Thyroid gland (tissue), 4 donors: ENCODE results near the gene IPP.

Source experiments
- POLR2A ChIP-seq, 2 donors: fragments of 450-650 bp; IDR thresholded peaks; one replicate each; pipeline ENCODE4 v1.6.1; 2017; ENCODE audit warnings: antibody characterized with exemption in 2 of 2, mild to moderate bottlenecking in 2 of 2, moderate library complexity in 1 of 2
- TF ChIP-seq, protein P1 (sequence below), 6 experiments: fragments of 200-600 bp in 3 of 6; fragments of 450-650 bp in 3 of 6; sonication (generic) in 3 of 6; IDR thresholded peaks; one replicate each; pipeline ENCODE4 v1.5.1; 2016 to 2019; ENCODE audit warnings: antibody characterized with exemption in 6 of 6, mild to moderate bottlenecking in 2 of 6, inconsistent platforms in 1 of 6, moderate library complexity in 1 of 6

- TF ChIP-seq, protein P1, sequence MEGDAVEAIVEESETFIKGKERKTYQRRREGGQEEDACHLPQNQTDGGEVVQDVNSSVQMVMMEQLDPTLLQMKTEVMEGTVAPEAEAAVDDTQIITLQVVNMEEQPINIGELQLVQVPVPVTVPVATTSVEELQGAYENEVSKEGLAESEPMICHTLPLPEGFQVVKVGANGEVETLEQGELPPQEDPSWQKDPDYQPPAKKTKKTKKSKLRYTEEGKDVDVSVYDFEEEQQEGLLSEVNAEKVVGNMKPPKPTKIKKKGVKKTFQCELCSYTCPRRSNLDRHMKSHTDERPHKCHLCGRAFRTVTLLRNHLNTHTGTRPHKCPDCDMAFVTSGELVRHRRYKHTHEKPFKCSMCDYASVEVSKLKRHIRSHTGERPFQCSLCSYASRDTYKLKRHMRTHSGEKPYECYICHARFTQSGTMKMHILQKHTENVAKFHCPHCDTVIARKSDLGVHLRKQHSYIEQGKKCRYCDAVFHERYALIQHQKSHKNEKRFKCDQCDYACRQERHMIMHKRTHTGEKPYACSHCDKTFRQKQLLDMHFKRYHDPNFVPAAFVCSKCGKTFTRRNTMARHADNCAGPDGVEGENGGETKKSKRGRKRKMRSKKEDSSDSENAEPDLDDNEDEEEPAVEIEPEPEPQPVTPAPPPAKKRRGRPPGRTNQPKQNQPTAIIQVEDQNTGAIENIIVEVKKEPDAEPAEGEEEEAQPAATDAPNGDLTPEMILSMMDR (IDR thresholded peaks at IDR 0.05) = no peak
- no peak for TF ChIP-seq POLR2A (IDR thresholded peaks at IDR 0.05)
Measured at GRCh38 chr1:45666836-45667235, 83.6 kb downstream of the IPP start.
